Progenitor cell of endocrine pancreas (in vitro differentiated cells): ENCODE results near the gene KCNA5. TPM values are rescaled to one million over a fixed set of nuclear protein-coding genes. Genes with fewer than 3 reads are reported as not detected.

ENCODE experiments used
- DNase-seq: peaks from one replicate; pipeline ENCODE4 v3.0.0; 2021; ENCODE audit warnings: low spot score; ENCODE audit not compliant: unreplicated experiment
- H3K27ac Mint-ChIP-seq: 2 replicates; pipeline ENCODE4 v1.8.0; 2021; ENCODE audit warnings: mild to moderate bottlenecking, moderate library complexity, mixed read lengths
- H3K27me3 Mint-ChIP-seq: 2 replicates; pipeline ENCODE4 v1.8.0; 2021; ENCODE audit warnings: mixed read lengths
- H3K36me3 Mint-ChIP-seq: 2 replicates; pipeline ENCODE4 v1.8.0; 2022; ENCODE audit warnings: mixed read lengths; ENCODE audit not compliant: insufficient read depth
- H3K4me1 Mint-ChIP-seq: 2 replicates; pipeline ENCODE4 v1.8.0; 2021; ENCODE audit warnings: low read depth, mixed read lengths
- H3K4me3 Mint-ChIP-seq: 2 replicates; pipeline ENCODE4 v1.8.0; 2021; ENCODE audit warnings: low read depth, mild to moderate bottlenecking, moderate library complexity, mixed read lengths
- H3K9me3 Mint-ChIP-seq: 2 replicates; pipeline ENCODE4 v1.8.0; 2021; ENCODE audit warnings: low read depth, mixed read lengths
- total RNA-seq: library from RNA; stranded (reverse); gene quantifications from 2 replicates; pipeline ENCODE4 v1.2.1, GENCODE V29; 2021
- TF ChIP-seq, protein P1 (sequence below): fragments of 200-600 bp; sonication (generic); IDR thresholded peaks from one replicate; pipeline ENCODE4 v1.5.0; 2021; ENCODE audit warnings: antibody characterized with exemption, mild to moderate bottlenecking; ENCODE audit not compliant: unreplicated experiment

KCNA5 gene
- total RNA-seq, 1 donor from 2014 or later, result 0.72 TPM

- Mint-ChIP-seq H3K36me3 (no peaks in the 10 kb centered on the region), H3K9me3 (no peaks in the 10 kb centered on the region), H3K4me1 (peaks cover 5% of the 10 kb centered on the region), H3K4me3 (no peak overlapping the region), H3K27me3 (peaks cover 57% of the 10 kb centered on the region), H3K27ac (no peak overlapping the region)
- DNase-seq, result no peak
- TF ChIP-seq, protein P1, sequence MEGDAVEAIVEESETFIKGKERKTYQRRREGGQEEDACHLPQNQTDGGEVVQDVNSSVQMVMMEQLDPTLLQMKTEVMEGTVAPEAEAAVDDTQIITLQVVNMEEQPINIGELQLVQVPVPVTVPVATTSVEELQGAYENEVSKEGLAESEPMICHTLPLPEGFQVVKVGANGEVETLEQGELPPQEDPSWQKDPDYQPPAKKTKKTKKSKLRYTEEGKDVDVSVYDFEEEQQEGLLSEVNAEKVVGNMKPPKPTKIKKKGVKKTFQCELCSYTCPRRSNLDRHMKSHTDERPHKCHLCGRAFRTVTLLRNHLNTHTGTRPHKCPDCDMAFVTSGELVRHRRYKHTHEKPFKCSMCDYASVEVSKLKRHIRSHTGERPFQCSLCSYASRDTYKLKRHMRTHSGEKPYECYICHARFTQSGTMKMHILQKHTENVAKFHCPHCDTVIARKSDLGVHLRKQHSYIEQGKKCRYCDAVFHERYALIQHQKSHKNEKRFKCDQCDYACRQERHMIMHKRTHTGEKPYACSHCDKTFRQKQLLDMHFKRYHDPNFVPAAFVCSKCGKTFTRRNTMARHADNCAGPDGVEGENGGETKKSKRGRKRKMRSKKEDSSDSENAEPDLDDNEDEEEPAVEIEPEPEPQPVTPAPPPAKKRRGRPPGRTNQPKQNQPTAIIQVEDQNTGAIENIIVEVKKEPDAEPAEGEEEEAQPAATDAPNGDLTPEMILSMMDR, result no peak
Measured at GRCh38 chr12:5027046-5027821, 16.4 kb upstream of the KCNA5 start.

GRCh38 chr12:5030066-5030465, 13.6 kb upstream of the KCNA5 start:
- TF ChIP-seq, protein P1, result no peak
- no peaks in the 10 kb centered on the region for H3K9me3 Mint-ChIP-seq
- peaks cover 5% of the 10 kb centered on the region for H3K4me1 Mint-ChIP-seq
- no peak overlapping the region for H3K27ac Mint-ChIP-seq
- DNase-seq, result no peak
- no peak overlapping the region for H3K4me3 Mint-ChIP-seq
- no peaks in the 10 kb centered on the region for H3K36me3 Mint-ChIP-seq
- peaks cover 40% of the 10 kb centered on the region for H3K27me3 Mint-ChIP-seq

DNA sequence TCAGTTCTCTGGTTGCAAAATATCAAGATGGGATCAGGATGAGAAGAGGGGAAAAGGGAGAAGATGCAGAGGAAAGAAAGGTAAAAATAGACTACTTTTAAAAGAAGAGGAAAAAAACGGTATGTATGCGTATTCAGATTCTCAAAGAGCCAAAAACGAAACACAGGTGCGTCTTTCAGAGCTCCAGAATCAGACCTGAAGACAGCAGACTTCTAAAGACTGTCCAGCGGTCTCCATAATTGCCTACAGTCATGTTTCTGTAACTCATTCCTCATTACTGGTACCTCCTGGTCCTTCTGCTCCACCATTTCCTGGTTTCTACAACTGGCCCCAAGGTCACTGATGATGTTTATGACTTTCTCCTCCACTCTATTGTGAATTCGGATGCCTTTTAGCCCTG, 12.4 kb upstream of the KCNA5 start:
- no peaks in the 10 kb centered on the region for H3K9me3 Mint-ChIP-seq
- no peak overlapping the region for H3K4me3 Mint-ChIP-seq
- TF ChIP-seq, protein P1, result no peak
- no peaks in the 10 kb centered on the region for H3K36me3 Mint-ChIP-seq
- no peak overlapping the region for H3K27ac Mint-ChIP-seq
- H3K4me1 Mint-ChIP-seq, result no peaks in the 10 kb centered on the region
- peaks cover 32% of the 10 kb centered on the region for H3K27me3 Mint-ChIP-seq
- no peak for DNase-seq

- H3K4me1 Mint-ChIP-seq, result no peaks in the 10 kb centered on the region
- no peak overlapping the region for H3K27ac Mint-ChIP-seq
- no peak for DNase-seq
- peaks cover 32% of the 10 kb centered on the region for H3K27me3 Mint-ChIP-seq
- H3K4me3 Mint-ChIP-seq, result no peak overlapping the region
- H3K36me3 Mint-ChIP-seq, result no peaks in the 10 kb centered on the region
- TF ChIP-seq, protein P1, result no peak
- H3K9me3 Mint-ChIP-seq, result no peaks in the 10 kb centered on the region
Measured at GRCh38 chr12:5031958-5032357, 11.7 kb upstream of the KCNA5 start.

DNA sequence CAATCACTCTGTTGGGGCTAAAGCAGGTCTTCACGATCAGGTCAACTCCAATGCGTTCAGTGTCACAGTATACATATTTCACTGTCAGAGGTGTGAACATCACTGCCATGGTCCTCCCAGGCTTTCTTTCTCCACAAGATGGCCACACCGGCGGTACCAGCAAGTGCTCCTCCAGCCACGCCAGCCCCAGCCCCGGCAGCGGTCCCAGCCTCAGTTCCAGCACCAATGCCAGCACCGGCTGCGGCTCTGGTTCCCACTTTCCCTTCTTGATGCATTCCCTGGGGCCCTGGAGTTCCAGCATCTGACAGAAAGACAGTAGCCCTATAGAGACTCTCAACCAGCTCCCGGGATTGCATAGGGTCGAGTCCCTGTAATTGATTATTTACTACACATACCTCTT, 10.9 kb upstream of the KCNA5 start:
- Mint-ChIP-seq H3K36me3 (no peaks in the 10 kb centered on the region), H3K4me1 (no peaks in the 10 kb centered on the region), H3K4me3 (no peak overlapping the region), H3K27ac (no peak overlapping the region), H3K9me3 (no peaks in the 10 kb centered on the region), H3K27me3 (peaks cover 30% of the 10 kb centered on the region)
- TF ChIP-seq, protein P1, result no peak
- no peak for DNase-seq
